ENCODE results near the gene AMH.

Gene AMH

GRCh38 chr19:2236314-2237050 is 12.6 kb upstream of the AMH start, which contains the start of the genes PLEKHJ1 and SF3A2:
Gene PLEKHJ1 (minus strand): TSS chr19:2236329. CDS start chr19:2236248, 81 bp downstream.
Gene SF3A2 (plus strand): TSS chr19:2236824. CDS start chr19:2243419, 6,595 bp downstream.
- DNase-seq: peak; percentile 98

- DNase-seq: no peak
These were observed 11.9 kb upstream of the AMH start for GRCh38 chr19:2237051-2237868.

- no peak for DNase-seq
These were observed 11.3 kb upstream of the AMH start for GRCh38 chr19:2237869-2238153.

- no peak for DNase-seq
These were observed 9.9 kb upstream of the AMH start for GRCh38 chr19:2239173-2239572.

GRCh38 chr19:2239771-2240770 is 9.1 kb upstream of the AMH start:
- DNase-seq: peak; percentile 50

DNA sequence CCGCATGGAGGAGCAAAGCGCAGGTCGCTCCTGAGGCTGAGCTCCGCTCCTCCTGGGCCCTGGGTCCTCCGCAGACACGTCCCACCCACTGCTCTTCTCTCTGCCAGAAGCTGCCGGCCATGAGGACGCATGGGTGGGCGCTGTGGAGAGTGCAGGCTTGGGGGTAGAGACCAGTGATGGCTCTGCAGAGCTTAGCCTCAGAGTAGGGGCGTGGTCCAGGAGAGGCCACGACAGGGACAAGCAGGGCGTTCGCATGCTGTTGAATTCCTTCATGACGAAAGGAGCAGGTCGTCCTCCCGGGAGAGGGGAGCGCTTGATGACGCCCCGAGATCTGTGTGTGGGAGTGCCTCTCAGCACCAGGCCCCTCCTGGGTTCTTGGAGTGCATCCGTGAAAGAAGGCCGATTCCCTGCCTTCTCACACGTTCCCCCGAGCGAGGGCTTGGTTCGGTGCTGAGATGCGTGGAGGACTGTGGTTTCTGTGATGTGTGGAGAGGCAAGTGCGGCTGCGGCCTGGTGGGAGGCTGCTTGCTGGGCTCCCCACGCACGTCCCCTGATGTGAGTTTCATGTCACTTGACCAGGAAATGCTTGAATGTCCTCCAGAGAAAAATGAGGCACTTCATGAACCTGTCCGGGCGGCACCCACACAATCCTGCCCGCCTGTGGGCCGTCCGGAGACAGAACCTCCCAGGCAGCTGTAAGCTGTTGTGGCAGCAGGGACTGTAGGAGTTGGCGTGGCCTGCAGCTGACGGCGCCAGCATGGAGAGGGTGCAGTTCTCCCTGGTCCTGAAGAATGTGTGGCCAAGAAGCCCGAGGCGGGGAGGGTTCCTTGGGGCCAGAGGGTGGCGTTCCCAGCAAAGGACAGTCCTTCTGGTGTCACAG is 8.0 kb upstream of the AMH start:
- DNase-seq: no peak

- no peak for DNase-seq
These were observed 7.0 kb upstream of the AMH start for GRCh38 chr19:2242092-2242537.

DNA sequence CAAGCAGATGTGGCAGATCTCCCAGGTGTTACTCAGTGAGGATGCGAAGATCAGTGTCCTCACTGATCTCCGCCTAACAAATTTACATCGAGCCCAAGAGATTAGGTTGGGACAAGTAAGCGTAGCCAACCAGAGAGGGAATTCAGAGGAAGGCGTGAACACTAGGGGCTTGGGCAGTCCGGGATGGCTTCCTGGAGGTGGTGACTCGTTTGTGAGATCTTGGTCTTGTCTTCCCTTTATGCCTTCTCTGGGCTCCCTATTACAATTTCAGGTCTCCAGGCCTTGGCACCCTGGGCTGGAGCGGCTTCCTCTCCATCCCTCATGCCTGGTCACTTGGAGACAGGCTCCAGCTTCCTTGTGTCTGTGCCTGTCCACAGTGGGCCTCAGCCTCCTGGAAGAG is 6.3 kb upstream of the AMH start:
- no peak for DNase-seq

DNA sequence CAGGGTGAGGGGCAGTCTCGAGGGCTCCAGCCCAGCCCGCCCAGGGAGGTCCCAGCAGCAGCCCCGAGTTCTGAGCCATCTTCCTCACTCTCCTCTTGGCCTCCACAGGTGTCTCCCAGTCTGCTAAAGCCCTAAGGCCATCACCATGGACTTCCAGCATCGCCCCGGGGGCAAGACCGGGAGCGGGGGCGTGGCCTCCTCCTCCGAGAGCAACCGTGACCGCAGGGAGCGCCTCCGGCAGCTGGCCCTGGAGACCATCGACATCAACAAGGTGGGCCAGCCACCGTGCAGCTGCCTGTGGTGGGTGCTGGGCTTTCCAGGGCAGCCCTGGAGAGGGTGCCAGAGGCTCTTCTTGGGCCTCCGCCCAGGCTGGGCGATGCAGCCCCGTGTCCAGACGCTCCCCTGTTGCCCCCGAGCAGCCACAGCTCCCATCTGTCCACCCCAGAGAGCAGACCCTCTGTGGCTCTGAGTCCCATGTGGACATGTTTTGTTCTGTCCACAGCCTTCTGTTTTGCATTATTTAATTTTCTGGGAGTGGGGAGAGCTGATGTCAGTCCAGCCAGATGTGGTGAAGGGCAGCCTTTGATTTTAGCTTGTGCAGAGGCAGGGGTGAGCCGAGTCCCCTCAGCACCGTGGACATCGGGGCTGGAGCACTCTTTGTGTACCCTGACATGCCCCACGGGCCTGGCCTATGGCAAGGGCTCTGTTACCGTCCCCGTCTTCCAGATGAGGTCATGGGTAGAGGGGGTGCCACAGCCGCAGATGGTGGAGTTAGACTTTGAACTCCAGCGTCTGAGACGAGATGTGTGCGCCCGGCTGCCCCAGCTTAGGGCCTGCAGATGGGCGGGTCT is 5.6 kb upstream of the AMH start:
- no peak for DNase-seq

- no peak for DNase-seq
These were observed 5.1 kb upstream of the AMH start for GRCh38 chr19:2244125-2244411.

DNA sequence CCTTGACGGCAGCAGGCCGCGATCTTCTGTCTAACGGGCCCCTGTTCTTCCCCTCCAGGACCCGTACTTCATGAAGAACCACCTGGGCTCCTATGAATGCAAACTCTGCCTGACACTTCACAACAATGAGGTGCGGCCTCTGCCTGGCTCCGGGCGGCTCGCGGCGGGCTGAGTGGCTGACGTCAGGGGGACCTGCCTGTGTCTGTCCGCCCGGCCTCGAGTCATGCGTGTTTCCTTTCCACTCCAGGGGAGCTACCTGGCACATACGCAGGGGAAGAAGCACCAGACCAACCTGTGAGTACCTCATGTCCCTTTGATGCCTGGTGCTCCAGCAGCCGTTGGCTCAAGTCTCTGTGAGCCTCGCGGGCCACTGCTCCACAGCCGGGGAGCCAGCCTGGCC is 4.6 kb upstream of the AMH start:
- DNase-seq: no peak

GRCh38 chr19:2245273-2245672 is 3.9 kb upstream of the AMH start:
- DNase-seq: no peak

DNA sequence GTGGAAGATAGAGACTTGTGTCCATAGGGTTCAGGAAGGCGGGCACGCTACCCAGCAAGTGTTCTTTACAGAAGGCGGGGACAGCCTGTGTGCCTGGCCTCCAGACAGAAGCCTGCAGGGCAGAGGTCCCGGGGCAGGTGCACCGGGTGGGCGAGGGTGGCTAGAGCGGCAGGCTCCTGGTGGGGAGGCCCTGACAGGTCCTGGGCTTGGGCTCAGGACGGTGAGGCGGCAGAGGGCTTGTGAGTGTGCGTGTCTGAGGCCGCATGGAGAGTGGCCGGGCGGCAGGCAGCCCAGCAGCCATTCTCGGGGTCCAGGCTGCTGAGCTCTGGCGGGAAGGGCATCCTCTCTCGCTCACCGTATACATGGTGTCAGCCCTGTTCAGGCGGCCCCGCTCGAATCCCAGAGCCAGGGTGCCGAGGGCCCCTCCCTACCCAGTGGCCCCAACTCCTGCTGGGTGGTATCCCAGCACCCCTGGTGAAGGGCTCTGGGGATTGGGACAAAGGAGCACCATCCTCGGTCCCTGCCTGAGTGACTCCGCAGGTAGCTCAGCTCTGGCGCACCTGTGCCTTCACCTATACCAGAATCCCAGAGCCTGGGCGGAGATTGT is 3.0 kb upstream of the AMH start:
- no peak for DNase-seq

DNA sequence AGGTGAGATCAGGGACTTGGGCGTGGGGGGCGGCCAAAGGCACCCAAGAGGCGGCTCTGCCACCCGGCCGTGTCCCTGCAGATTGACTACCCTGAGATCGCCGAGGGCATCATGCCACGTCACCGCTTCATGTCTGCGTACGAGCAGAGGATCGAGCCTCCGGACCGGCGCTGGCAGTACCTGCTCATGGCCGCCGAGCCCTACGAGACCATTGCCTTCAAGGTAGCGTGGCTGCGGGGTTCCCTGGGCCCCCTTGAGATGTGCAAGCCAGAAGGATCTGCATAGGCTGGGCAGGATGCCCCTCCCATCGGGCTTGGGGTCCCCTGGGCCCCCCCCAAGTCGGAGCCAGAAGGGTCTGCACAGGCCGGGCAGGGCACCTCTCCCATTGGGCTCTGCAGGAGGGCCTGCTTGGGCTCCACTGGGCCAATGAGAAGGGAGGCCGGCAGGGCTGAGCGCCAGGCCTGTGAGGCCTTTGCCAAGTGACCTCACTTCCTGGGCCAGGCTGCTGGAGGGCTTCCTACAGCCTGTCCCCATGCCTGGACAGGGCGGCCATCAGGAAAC is 2.2 kb upstream of the AMH start:
- DNase-seq: no peak

DNA sequence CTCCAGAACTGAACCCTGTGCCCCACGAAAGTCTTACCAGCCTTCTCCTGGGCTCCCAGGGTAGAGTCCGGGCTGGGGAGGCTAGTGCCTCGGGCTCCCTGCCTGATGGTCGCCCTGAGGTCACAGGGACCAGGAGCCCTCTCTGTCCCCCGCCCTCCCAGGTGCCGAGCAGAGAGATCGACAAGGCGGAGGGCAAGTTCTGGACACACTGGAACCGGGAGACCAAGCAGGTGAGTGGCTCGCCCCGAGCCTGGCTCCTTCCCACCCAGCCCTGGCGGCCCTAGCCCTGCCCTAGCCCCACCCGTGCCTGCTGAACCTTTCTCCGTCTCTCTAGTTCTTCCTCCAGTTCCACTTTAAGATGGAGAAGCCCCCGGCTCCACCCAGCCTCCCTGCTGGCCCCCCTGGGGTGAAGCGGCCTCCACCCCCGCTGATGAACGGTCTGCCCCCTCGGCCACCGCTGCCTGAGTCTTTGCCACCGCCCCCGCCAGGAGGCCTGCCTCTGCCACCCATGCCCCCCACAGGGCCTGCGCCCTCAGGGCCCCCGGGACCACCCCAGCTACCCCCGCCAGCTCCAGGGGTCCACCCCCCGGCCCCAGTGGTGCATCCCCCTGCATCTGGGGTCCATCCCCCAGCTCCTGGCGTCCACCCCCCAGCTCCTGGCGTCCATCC is 1.6 kb upstream of the AMH start:
- no peak for DNase-seq

- DNase-seq: no peak
These were observed 750 bp upstream of the AMH start for GRCh38 chr19:2248136-2249009.

DNA sequence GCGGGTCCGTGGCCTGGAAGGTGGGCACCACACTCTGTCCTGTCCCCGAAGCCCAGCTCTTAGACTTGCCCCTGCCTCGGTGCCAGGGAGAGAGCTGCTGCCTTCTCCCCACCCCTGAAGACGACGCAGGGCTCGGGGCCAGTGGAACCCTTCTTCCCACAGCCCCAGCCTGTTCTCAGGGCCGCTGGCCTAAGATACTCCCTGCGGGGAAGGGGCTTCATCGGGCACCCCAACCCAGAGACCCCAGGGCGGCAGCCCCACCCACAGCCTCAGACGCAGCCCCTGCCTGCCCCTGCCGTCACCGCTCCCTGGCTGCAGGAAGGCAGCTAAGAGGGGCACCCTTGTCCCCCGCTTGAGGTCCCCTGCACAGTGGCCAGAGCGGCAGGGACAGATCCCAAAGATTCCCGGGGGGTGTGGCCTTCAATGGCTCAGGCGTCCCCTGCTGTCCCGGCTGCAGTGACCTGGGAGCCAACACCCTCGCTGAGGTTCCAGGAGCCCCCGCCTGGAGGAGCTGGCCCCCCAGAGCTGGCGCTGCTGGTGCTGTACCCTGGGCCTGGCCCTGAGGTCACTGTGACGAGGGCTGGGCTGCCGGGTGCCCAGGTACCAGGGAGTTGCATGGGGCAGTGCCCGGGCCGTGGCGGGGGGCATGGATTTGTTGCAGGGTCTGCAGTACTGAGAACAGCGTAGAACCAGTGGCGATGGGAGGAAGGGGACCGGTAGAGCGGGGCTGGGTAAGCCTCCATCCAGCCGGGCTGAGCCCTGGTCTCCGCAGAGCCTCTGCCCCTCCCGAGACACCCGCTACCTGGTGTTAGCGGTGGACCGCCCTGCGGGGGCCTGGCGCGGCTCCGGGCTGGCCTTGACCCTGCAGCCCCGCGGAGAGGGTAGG is 1.0 kb downstream of the AMH start:
- no peak for DNase-seq

DNA sequence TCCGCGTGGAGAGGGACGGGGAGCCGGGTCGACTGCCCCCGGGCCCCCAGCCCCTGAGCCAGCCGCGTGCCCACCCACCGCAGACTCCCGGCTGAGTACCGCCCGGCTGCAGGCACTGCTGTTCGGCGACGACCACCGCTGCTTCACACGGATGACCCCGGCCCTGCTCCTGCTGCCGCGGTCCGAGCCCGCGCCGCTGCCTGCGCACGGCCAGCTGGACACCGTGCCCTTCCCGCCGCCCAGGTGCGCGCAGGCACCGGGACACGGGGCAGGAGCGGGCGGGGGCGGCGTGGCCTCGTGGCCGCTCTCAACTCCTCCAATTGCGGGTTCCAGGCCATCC is 1.6 kb downstream of the AMH start:
- DNase-seq: no peak
